ENCODE measurements around the gene IL17B. TPM values are rescaled to one million over a fixed set of nuclear protein-coding genes. Genes with fewer than 3 reads are reported as not detected.

IL17B gene
- total and polyA plus RNA-seq, 2 donors (not counting 3 experiments of a cell fraction or from before 2014, with no cell fraction given): not detected

DNA sequence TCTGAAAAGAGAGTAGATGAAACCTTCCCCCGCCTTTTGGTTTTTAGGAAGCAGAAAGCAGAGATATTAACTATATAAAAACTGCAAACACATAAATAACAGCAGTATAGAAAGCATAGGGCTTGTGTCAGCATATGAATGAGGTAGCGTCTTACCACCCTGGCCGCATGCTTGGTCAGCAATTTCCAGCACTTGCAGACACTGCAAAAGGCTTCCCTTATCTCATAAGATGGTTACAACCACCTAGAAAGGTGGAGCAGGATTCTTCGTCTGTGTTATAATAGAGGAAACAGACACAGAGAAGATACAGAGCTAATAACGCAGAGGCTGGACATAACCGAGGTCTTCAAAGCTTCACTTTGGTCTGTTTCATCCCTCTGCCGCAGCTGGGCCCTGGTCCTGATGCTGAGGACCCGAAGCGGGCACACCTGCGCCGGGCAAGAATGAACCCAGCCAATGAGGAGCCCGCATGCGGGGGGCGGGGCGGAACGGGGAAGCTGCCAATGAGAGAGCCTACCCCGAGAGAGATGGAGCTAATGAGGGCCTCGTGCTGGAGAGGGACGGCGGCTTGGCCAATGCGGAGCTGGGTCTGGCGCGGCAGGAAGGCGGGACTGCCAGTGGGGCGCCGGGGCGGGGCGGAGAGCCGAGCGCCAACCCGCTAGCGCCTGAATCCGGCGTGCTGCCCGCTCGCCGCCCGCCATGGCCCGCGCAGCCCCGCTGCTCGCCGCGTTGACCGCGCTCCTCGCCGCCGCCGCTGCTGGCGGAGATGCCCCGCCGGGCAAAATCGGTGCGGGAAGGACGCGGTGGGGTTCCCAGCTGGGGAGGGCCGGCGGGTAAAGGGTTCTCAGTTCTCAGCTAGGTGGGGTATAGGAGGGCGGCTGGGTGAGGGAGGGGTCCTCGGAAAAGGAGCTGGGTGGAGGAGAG, 21.5 kb downstream of the IL17B start, which contains the start of gene PCYOX1L:
Gene PCYOX1L (plus strand): TSS at position 677 of the 924 bp plus-strand sequence. CDS start 23 bp downstream, at position 700.
- DNase-seq (ENCODE audit: low read depth, low spot score) (peak; percentile 95), FAIRE-seq (peak; percentile 95)
- H3K9me3 ChIP-seq (replicated peaks; ENCODE audit: control insufficient read depth, insufficient read depth, low read length): no peaks in the 10 kb centered on the region
- dilution Hi-C loops (cut with MboI; ENCODE audit: extremely low pct_ligation_motif_present, low sequenced_read_pairs) (no loop called here), intact Hi-C loops (cut with micrococcal nuclease) (loop anchor here (1.0 to 5.0 kb wide), 2 partner anchors 9 to 35 kb away; no protein-coding TSS in a partner anchor)
- peaks cover 2% of the 10 kb centered on the region for H3K79me2 ChIP-seq (ENCODE audit: control insufficient read depth, insufficient read depth, low read length)
- H2AFZ ChIP-seq (ENCODE audit: low read depth, low read length): peak within 1 kb of the TSS; percentile 92
- H3K9me1 ChIP-seq (replicated peaks; ENCODE audit: control insufficient read depth, extremely low read depth, insufficient read depth, low read length): no peaks in the 10 kb centered on the region
- no peaks in the 10 kb centered on the region for H4K20me1 ChIP-seq (replicated peaks; ENCODE audit: control insufficient read depth, extremely low read depth, insufficient read depth, low read length)
- BruUV-seq (replicated peaks): no TSS peak
- H3K4me2 ChIP-seq (ENCODE audit: insufficient read depth, low read length): peak within 1 kb of the TSS; percentile 65
- H3K36me3 ChIP-seq (ENCODE audit: control insufficient read depth in 2 of 2, extremely low read depth in 1 of 2, insufficient read depth in 2 of 2, low read length in 2 of 2): peaks cover 2 to 13% of the 10 kb centered on the region in 2 experiments
- H3K4me1 ChIP-seq (ENCODE audit: control insufficient read depth, extremely low read depth, insufficient read depth, low read length): peaks cover 3% of the 10 kb centered on the region
- H3K27ac ChIP-seq (ENCODE audit: insufficient read depth, low read depth, low read length): no peak within 1 kb of the TSS
- ChIA-PET CTCF (interaction anchor here (1.2 to 5.9 kb wide), 9 partner anchors 10 to 205 kb away, joined by 5 to 67 read pairs (median 10); partner anchors contain the start of gene GRPEL2), POLR2A (interaction anchor here (0.5 to 1.2 kb wide), 5 partner anchors 10 to 92 kb away, joined by 3 to 4 read pairs (median 3); no protein-coding TSS in a partner anchor)
- H3K9ac ChIP-seq (replicated peaks; ENCODE audit: extremely low read depth, insufficient read depth, low read length): peak within 1 kb of the TSS; percentile 30
- H3K4me3 ChIP-seq (replicated peaks in 1 of 3; ENCODE audit: insufficient read depth in 1 of 3, low read depth in 1 of 3, low read length in 3 of 3): peak within 1 kb of the TSS; percentile 25 to 61 (median 48)
- TF ChIP-seq MYC (IDR thresholded peaks at IDR 0.05; ENCODE audit: low read depth, low read length) (no peak), GATA2 (IDR thresholded peaks at IDR 0.05; ENCODE audit: insufficient read depth, insufficient read length, low read depth, low read length) (no peak), POLR2AphosphoS5 (IDR thresholded peaks at IDR 0.05; ENCODE audit: insufficient read depth, low read depth, low read length) (peak; percentile 81), POLR2A (IDR thresholded peaks at IDR 0.05; ENCODE audit: low read depth, low read length) (peak; percentile 69), JUN (IDR thresholded peaks at IDR 0.05; ENCODE audit: borderline replicate concordance, insufficient read depth, insufficient read length, low read depth) (no peak), EZH2 (IDR thresholded peaks at IDR 0.05; ENCODE audit: borderline replicate concordance, low read depth, low read length, severe bottlenecking) (no peak), FOS (IDR thresholded peaks at IDR 0.05; ENCODE audit: borderline replicate concordance, insufficient read depth, low read length) (no peak)
- TF ChIP-seq, protein P1, sequence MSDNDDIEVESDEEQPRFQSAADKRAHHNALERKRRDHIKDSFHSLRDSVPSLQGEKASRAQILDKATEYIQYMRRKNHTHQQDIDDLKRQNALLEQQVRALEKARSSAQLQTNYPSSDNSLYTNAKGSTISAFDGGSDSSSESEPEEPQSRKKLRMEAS (IDR thresholded peaks at IDR 0.05; ENCODE audit: insufficient read depth, insufficient read length): peak; percentile 53
- TF ChIP-seq, protein P2, sequence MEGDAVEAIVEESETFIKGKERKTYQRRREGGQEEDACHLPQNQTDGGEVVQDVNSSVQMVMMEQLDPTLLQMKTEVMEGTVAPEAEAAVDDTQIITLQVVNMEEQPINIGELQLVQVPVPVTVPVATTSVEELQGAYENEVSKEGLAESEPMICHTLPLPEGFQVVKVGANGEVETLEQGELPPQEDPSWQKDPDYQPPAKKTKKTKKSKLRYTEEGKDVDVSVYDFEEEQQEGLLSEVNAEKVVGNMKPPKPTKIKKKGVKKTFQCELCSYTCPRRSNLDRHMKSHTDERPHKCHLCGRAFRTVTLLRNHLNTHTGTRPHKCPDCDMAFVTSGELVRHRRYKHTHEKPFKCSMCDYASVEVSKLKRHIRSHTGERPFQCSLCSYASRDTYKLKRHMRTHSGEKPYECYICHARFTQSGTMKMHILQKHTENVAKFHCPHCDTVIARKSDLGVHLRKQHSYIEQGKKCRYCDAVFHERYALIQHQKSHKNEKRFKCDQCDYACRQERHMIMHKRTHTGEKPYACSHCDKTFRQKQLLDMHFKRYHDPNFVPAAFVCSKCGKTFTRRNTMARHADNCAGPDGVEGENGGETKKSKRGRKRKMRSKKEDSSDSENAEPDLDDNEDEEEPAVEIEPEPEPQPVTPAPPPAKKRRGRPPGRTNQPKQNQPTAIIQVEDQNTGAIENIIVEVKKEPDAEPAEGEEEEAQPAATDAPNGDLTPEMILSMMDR (IDR thresholded peaks at IDR 0.05; ENCODE audit: extremely low read depth in 1 of 2, insufficient read depth in 1 of 2, low read depth in 1 of 2, low read length in 2 of 2): no peak
- H3K27me3 ChIP-seq (ENCODE audit: control insufficient read depth in 2 of 2, insufficient read depth in 2 of 2, low read length in 2 of 2): no peaks in the 10 kb centered on the region

Measured in endothelial cell of umbilical vein (primary cell).